RPMI8226 (cell line): Measurements from ENCODE around the gene RAI14.
"Not testable (repeated sequence)": the region's sequence is repeated elsewhere in the genome, so short reads cannot be mapped to it uniquely, and the experiment has no call there.

Experiments used
- DNase-seq: peaks from one replicate; pipeline ENCODE4 v3.0.0-alpha.2; 2015

RAI14 gene

DNA sequence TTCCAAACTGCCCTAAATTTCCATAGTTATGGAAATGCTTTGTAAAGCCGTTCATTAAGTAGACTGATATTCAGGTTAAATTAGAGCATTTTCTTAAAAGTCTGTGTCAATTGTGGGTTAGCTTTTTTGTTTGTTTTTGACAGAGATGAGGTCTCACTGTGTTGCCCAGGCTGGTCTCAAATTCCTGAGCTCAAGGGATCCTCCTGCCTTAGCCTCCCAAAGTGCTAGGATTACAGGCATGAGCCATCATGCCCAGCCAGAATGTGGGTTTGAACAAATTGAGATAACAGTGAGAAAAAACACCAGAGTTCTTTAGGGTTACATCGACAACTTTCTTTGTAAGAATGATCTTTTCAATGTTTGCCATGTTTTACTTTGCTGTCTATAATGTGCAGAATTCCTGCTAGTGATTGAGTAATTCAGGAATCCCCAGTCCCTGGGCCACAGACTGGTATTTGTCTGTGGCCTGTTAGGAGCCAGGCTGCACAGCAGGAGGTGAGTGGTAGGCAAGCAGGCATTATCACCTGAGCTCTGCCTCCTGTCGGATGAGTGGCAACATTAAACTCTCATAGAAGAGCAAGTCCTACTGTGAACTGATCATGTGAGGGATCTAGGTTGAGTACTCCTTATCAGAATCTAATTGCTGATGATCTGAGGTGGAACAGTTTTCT is 80.5 kb downstream of the RAI14 start:
- DNase-seq, result no peak

DNA sequence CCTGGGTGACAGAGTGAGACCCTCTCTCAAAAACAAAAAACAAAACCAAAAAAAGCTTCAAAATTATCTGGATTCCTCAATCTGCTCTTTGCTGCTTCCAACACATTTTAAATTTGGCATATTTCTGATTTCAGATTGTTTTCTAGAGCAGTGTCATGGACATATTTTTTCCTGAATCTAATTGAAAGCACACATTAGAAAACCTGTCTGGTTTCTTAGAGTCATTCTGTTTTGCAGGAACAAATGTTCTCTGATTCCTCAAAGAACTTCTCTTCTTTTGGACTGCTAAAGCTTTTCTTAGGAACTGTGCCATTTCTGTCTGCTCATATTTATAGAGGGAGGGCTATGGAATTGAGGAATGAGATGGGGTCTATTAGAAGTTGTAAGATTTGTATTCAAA is 81.6 kb downstream of the RAI14 start:
- no peak for DNase-seq

DNA sequence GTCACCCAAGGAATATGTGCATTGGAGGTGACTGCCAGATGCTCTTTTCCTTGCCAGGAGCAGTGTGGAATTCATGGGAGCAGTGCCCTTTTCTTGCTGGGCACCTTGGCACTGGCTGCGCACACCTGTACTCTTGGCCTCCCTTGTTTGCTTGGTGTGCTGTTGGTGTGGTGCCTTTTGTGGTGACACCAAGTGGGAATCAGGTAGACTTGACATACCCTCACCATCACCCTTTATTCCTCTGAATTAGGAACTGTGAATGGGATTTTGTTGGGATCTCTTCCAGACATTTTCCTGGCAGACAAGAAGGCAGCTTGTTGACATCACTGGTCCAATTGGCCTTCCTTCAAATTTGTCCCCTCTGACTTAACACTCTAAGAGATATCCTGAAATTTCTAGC is 82.3 kb downstream of the RAI14 start:
- DNase-seq, result no peak

DNA sequence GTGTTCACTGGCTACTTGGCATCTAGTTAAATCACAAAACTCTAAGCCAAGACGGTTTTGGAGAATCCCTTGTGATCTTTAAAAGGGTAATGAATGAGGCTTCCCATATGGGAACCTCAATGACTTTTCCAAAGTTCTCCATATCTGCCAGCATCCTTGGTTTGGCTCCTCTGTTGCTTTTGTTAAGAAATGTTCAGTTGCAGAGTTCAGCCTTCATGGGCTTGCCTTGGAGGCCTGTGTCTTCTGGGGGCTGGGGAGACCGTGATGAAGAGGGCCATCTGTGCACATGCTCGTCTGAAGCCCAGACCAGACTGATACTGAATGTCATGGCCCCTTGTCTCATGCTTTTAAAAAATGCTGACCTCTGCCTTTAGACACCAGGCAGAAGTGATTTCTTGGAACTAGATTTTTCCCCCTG is 84.3 kb downstream of the RAI14 start:
- DNase-seq, result no peak

DNA sequence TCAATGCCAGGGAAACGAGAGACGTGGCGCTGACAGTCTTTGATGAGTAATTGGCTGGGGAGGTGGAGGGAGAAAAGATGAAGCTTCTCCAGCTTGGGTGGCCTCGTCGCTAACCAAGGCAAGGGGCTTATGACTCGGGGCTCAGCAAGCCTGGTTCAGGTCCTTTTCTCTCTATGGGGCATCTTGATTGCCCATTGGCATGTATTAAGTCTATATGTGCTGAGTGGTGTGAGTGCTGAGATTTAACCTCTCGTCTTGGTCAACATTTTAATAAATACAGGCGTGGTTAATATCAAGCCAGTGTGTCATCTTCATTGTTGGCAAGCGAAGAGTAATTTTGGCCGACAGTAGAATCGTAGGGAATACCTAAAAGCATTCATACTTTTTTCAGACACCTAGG is 85.9 kb downstream of the RAI14 start:
- no peak for DNase-seq

DNA sequence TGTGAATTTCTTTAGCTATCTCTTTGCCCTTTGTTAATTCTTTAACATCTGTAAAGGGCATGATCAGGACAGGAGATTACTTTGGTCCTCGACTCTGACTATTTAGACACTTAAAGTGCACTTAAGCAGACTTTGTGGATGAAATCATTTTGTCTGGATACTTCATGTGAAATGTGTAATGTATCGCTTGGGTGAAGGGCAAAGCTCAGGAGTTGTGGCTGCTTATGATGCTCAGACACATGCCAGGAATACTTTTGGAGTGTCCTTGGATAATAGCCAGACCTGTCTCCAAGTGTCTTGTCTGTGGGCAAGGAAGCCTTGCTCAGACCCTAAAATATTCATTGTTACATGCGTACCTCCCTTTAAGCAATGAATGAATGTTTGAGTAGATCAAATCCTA is 87.8 kb downstream of the RAI14 start:
- DNase-seq, result no peak

DNA sequence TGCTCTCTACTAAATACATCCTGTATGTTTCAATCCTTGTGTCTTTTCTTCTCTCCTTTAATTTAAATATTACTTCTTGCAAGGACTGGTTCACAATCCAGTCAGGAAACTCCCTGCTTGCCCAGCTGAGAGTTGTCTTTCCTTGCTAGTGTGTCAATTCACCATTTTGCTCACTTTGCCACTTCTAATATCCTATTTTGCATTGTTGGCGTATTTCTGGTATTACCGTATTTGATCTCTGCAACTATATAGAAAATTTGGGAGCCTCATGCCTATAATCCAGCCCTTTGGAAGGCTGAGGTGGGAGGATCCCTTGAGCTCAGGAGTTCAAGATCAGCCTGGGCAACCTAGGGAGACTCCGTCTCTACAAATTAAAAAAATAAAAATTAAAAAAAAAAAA is 92.3 kb downstream of the RAI14 start:
- no peak for DNase-seq

DNA sequence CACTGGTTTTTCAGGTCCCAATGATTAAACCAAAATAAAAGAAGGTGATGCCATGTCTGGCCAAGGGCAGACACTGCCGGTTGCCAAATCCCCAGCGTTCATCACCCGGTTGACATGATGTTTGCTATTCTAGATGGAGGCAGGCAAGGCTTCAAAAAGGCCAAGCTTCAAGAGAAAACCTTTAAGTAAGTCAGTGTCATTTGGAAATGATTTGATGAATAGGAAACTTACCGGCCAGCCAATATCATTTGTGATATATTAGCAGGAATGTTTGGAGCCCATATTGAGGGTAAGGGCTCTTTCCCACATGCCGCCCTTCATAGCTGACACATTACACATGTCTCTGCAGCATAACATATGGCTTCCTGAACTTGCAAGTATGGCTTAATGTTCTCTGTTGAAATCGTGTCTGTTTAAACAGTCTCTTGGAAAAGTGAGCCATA is 93.3 kb downstream of the RAI14 start:
- no peak for DNase-seq

DNA sequence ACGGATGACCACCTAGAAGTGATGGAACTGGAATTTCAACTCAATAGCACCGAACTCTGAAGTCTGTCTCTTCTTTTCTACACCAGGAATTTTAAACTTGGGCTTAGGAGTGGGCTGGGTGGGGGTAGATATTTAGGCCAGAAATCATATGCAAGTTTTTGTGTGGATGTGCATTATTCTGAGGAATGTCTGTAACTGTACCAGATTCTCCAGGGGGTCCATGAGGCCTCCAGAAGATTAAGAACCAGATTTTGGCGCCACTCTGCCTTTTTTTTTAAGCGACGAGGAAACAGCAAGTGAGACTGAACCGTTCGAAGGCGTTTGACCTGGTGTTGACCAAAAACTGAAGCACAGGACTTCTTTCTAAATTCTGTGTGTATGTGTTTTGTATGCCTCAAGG is 94.1 kb downstream of the RAI14 start:
- DNase-seq, result no peak

DNA sequence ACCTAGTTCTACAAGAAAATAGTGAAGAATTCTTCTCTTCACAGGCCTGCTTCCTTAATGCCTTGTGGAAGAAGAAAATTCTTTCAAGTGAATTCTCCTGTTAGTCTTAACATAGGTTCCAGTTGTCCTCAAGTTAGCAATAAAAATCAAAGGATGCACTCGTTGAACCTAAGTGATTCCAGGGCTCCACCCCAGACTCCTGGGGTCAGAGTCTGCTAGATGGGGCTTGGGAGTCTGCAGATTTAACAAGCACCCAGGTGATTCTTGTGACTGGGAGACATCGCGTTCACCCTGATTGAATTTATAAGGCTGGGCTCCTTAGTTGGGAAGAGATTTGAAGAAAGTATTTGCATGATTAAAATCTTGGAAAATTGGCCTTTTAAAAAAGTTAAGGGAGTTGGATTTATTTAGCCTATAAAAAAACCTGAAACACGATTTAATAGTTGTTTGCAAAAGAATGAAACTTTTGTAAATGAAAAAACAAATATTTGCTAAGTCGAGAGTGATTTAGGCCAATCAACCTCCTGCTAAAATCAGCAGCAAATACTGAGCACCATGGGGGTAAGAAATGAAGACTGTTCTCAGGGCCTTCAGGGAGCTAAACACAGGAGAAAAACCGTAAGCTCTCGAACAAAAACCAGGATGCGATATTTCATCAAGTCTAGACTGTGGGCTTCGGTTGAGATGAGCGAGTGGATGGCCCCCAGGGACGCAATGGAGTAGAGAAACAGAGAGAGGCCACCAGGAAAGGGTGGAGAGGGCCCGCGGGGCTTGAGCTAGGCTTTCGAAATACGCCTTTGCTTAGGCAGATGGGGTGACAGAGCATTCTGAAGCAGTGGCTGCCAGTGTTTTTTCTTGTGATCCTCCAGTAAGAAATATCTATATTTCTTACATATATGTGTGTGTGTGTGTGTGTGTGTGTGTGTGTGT is 95.9 kb downstream of the RAI14 start:
- DNase-seq, result no peak

DNA sequence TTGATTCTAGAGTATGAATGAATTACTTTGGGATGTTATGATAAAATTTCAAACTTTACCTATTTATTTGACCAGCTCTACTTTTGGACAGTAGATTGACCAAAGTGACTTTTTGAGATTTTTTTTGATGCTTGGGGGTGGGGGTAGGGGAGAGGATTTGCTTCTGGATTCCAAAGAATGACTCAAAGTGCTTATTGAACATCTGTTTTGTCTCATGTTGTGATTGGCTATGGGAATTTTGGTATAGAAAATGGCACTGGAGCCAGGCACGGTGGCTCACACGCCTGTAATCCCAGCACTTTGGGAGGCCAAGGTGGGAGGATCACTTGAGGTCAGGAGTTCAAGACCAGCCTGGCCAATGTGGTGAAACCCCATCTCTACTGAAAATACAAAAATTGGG is 97.1 kb downstream of the RAI14 start:
- not testable (repeated sequence) for DNase-seq

DNA sequence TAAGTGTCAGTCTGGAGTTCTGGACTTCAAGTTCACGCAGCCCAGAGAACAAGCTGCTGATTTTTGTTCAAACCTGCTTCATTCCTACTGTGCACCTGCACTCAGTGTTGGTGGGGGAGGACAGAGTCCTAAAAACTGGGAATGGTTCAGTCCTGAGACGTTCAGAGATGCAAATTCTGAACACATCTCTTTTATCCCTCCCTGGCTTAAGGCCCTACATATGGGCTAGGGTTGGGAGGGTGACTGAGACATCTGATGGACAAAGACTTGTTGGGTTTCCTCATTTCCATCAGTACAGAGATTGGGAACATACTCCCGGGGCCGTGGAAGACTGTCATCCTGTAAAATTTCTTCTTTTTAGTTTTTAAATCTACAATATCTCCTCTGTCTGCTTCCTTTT is 99.8 kb downstream of the RAI14 start:
- no peak for DNase-seq

DNA sequence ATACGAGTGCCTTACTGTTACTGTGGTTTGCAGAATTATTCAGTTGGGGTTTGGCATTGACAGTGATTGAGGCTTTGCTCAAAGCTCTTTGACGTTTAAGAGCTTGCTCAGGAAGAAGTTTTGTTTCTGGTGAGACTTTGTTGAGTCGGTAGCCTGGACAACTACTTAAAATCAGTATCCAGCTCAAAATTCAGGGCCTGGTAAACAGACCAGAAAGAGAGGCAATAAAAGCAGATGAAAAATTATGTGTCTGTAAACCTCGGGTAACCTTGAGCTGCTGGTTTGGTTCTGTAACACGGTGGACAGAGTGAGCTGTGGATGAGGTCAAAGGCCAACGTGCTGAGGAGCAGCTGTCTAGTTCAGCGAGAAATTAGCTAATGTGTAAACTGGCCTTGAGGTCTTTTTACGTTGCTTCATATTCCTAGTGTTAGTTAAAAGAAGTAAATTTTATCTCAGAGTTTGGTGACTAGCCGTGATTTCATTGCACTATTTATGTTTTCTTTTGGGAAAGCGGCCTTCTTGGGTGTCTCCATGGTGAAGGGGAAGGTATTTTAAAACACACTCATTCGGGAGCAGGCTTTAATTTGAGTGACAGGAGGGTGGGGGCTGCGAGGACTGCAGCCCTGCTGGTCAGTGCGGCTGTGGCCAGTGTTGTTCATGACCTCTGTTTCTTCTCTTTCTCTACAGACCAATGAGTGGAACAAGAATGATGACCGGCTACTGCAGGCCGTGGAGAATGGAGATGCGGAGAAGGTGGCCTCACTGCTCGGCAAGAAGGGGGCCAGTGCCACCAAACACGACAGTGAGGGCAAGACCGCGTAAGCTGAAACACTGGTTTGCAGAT is 100.9 kb downstream of the RAI14 start:
- no peak for DNase-seq

DNA sequence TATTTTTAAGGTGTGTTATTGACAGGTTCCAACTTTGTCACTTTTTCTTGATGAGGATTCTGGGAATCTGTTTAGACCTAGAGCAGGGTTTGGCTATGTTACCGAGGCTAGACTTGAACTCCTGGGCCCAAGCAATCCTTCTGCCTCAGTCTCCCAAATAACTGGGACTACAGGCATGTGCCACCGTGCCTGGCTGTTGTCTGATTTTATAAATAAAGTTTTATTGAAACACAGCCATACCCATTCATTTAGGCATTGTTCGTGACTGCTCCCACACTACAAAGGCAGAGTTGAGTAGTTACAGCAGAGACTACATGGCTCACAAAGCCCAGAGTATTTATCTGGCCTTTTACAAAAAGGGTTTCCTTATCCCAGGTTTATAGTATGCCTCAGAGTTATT is 102.4 kb downstream of the RAI14 start:
- no peak for DNase-seq

DNA sequence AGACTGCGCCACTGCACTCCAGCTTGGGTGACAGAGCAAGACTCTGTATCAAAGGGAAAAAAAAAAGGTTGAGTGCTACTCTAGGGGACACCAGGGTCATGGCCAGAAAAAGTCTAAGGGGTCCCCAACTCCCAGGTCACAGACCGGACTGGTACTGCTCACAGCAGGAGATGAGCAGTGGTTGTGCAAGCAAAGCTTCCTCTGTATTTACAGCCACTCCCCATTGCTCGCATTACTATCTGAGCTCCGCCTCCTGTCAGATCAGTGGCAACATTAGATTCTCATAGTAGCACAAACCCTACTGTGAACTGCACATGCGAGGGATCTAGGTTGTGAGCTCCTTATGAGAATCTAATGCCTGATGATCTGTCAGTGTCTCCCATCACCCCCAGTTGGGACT is 103.1 kb downstream of the RAI14 start:
- DNase-seq, result not testable (repeated sequence)

DNA sequence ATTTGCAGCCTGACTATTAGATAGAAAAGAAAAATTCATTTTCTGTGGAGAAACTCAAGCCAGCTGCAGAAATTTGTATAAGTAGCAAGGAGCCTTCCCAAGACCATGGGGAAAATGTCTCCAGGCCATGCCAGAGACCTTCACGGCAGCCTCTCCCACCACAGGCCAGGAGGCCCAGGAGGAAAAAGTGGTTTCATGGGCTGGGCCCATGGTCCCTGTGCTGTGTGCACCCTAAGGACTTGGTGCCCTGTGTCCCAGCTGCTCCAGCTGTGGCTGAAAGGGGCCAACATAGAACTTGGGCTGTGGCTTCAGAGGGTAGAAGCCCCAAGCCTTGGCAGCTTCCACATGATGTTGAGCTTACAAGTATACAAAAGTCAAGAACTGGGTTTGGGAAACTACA is 109.5 kb downstream of the RAI14 start:
- DNase-seq, result no peak

DNA sequence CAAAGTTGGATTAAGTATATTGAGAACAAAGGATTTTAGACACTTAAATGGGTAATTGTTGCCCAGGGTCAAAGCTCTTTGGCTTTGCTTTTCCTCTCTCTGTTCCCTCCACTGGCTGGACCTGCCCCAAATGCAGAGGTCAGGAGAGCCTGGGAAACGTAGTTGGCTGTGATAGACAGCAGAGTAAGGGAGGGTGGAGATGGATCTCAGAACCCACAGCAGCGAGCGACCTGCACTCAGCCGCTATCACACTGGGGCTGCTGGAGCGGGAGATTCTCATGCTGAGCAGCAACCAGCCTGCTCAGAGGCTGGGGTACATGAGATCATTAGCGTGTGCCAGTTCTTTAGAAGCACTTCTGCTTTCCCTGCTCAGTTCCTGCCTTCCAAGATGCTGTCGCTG is 111.1 kb downstream of the RAI14 start:
- no peak for DNase-seq

DNA sequence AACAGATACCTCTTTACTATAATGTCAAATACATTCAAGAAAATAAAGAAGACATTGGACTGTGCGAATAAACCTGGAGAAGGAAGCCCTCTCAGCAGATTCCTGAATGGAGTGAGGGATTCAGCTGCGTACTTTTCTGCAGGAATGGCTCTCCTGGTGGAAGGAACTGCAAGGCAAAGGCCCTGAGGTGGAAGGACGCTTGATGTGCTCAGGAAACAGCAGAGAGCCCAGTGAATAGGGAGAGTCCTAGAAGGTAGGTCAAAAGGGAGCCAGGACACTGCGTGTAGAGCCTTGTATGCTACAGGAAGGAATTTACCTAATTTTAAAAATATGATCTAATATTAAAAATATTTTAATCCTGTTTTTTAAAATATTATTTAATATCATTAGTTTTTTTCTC is 114.4 kb downstream of the RAI14 start:
- DNase-seq, result no peak

DNA sequence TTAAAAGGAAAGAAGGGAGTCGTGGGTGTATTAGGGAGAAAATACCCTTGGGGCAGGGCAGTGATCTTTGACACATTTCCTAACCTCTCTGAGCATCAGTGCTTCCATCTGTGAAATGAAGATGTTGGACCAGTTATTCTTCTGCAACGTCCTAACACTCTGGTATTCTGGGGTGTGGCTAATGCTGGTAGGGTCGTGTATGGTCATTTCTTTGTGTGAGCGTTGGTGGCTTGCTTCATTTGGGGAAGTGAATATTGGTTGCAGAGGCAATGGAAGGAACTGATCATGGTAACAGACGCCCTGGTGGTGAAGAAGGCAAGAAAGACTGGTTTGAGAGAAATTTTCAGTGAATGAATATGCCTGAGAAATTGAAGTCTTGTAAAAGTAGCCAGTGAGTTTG is 114.9 kb downstream of the RAI14 start:
- DNase-seq, result no peak

DNA sequence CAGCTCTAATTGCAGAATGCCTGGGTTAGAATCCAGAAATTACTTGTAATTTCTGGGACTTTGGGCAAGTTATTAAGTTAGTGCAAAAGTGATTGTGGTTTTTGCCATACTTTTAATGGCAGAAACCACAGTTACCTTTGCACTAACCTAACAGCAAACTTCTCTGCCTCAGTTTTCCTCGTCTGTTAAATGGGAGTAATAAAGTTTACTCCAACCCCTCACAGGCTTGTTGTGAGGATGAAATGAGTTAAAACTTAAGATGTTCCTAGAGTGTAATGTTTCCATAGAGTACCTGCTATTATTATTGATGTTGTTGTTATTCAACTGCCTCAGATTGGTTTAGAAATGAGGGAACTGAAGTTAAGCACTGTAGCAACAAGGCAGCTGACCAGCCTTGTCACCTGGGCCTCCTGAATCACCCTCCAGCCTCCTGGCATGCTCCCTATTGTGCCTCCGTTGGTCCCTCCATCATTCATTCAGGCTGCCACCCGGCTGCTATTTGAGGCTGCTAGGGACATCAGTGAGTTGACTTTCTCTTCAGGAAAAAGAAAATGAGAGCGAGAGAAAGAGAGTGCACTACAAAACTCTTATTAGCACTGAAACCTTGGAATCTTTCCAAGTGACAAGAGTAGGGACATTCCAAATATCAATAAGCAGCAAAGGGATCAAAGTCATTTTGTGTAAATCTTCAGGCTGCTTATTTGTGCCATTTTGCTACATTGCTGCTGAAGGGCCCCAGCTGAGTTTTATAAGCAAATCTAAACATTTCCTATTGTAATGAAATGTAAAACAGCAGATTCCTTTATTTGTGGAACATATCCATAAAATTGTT is 116.4 kb downstream of the RAI14 start:
- no peak for DNase-seq

DNA sequence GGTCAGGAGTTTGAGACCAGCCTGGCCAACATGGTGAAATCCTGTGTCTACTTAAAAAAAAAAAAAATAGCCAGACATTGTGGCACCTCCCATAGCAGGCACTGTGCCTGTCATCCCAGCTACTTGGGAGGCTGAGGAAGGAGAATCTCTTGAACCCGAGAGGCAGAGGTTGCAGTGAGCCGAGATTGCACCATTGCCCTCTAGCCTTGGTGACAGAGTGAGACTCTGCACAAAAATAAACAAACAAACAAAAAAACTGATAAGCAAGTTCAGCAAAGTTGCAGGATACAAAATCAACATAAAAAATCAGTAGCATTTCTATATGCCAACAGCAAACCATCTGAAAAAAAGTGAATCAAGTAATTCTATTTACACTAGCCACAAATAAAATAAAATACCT is 118.0 kb downstream of the RAI14 start:
- no peak for DNase-seq

DNA sequence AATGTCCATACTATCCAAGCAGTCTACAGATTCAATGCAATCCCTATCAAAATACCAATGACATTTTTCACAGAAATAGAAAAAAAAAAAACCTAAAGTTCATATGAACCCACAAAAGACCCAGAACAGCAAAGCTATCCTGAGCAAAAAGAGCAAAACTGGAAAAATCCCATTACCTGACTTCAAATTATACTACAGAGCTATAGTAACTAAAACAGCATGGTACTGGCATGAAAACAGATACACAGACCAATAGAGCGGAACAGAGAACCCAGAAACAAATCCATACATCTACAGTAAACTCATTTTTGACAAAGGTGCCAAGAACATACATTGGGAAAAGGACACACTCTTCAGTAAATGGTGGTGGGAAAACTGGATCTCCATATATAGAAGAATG is 118.5 kb downstream of the RAI14 start:
- DNase-seq, result not testable (repeated sequence)

DNA sequence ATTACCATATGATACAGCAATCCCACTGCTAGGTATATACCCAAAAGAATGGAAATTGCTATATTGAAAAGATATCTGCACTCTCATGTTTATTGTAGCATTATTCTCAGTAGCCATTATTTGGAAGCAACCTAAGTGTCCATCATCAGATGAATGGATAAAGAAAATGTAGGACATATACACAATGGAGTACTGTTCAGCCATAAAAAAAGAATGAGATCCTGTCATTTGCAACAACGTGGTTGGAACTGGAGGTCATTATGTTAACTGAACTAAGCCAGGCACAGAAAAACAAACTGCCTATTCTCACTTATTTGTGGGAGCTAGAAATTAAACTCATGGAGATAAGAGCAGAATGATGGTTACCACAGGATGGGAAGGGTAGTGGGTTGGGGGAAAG is 119.8 kb downstream of the RAI14 start:
- no peak for DNase-seq
